ENCODE results near the gene RAD51C. TPM values are rescaled to one million over a fixed set of nuclear protein-coding genes. Genes with fewer than 3 reads are reported as not detected.

RAD51C gene
- total RNA-seq, 4 donors from 2014 or later: 10.6 to 19.6 (median 17.2) TPM

GRCh38 chr17:58779446-58779845 is 87.0 kb downstream of the RAD51C start:
- no peak for TF ChIP-seq CTCF (IDR thresholded peaks at IDR 0.05; ENCODE audit: low read depth)

GRCh38 chr17:58783380-58783779 is 91.0 kb downstream of the RAD51C start:
- TF ChIP-seq CTCF (IDR thresholded peaks at IDR 0.05; ENCODE audit: low read depth): no peak

GRCh38 chr17:58785097-58785496 is 92.7 kb downstream of the RAD51C start:
- TF ChIP-seq CTCF (IDR thresholded peaks at IDR 0.05; ENCODE audit: low read depth): no peak

Small RNA genes within 50 kb of the gene (small RNA-seq; reads per million reads assigned to genes)
- gene AC011195.1 (not detected), gene AC025521.1 (not detected), gene RF00017 (not detected), gene RNU1-108P (not detected), gene RNU1-52P (not detected), gene RNU1-85P (not detected)

Other genes starting within 250 kb of the RAD51C start
- gene HSF5, start 204.2 kb upstream of the RAD51C start, total RNA-seq: not detected
- 10 to 100 TPM; 29.7 to 57.6 (median 40.9) TPM for gene MTMR4, start 178.0 kb upstream of the RAD51C start, total RNA-seq
- under 1 TPM in 2 of 4 donors, not detected in 2; under 0.01 TPM for gene TEX14, start 557 bp upstream of the RAD51C start, total RNA-seq
- under 1 TPM in 3 of 4 donors, not detected in 1; 0.16 to 0.68 (median 0.22) TPM for gene PPM1E, start 63.3 kb downstream of the RAD51C start, total RNA-seq